Retinal pigment epithelial cell (primary cell): ENCODE results near the gene CLEC2L.
A peak's percentile ranks its signal among the peaks of the same experiment; 100 is the strongest.

Experiments
- DNase-seq: peaks from one replicate; pipeline ENCODE4 v3.0.0-alpha.2; 2010; ENCODE audit warnings: low read depth
- H3K4me3 ChIP-seq: 2 replicates; pipeline ENCODE4 v1.5.1; 2011; ENCODE audit warnings: mild to moderate bottlenecking, low read length, control low read depth, moderate library complexity
- TF ChIP-seq, protein P1 (sequence below): conservative IDR thresholded peaks from 2 replicates; pipeline ENCODE4 v1.5.1; 2011; ENCODE audit warnings: low read depth, low read length, control low read depth, inconsistent platforms

Gene CLEC2L

GRCh38 chr7:139526578-139527544 is 3.4 kb downstream of the CLEC2L start:
- no peak overlapping the region for H3K4me3 ChIP-seq
- TF ChIP-seq, protein P1, sequence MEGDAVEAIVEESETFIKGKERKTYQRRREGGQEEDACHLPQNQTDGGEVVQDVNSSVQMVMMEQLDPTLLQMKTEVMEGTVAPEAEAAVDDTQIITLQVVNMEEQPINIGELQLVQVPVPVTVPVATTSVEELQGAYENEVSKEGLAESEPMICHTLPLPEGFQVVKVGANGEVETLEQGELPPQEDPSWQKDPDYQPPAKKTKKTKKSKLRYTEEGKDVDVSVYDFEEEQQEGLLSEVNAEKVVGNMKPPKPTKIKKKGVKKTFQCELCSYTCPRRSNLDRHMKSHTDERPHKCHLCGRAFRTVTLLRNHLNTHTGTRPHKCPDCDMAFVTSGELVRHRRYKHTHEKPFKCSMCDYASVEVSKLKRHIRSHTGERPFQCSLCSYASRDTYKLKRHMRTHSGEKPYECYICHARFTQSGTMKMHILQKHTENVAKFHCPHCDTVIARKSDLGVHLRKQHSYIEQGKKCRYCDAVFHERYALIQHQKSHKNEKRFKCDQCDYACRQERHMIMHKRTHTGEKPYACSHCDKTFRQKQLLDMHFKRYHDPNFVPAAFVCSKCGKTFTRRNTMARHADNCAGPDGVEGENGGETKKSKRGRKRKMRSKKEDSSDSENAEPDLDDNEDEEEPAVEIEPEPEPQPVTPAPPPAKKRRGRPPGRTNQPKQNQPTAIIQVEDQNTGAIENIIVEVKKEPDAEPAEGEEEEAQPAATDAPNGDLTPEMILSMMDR, result no peak
- peak; percentile 93 for DNase-seq

DNA sequence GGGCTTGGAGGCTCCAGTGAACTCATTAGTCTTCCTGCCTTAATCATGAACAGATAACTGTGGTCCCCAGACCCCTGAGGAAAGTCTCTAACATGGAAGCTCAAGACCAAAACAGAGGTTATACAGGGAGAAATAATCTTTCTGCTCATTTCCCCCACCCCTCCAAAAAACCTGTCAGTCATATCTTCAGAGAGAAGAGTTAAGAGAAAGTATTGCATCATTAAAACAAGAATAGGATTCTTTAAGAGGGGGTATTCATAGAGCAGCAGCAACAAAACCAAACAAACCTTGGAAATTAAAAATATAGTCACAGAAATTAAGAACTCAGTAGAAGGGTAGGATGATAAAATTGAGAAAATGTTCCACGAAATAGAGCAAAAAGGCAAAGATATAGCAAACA is 7.6 kb downstream of the CLEC2L start:
- H3K4me3 ChIP-seq, result no peak overlapping the region
- TF ChIP-seq, protein P1, result no peak
- DNase-seq, result no peak

DNA sequence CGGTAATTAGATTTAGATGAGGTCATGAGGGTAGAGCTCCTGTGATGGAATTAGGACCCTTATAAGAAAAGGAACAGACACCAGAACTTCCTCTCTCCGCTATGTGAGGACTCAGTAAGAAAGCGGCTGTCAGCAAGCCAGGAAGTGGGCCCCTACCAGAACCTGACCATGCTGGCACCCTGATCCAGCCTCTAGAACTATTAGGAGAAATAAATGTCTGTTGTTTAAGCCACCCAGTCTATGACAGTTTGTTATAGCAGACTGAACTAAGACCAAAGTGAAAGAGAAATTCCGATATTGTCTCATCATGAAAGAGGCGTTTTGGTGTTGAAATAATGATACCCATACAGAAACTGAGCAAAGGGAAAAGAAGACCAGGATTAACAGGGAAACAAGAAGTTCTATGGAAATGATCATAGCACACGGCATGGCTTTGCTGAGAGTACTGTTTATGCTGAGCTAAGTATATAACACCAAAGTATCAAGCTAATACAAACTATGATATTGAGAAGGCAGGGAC is 9.2 kb downstream of the CLEC2L start:
- no peak for DNase-seq
- TF ChIP-seq, protein P1, result no peak
- H3K4me3 ChIP-seq, result no peak overlapping the region

DNA sequence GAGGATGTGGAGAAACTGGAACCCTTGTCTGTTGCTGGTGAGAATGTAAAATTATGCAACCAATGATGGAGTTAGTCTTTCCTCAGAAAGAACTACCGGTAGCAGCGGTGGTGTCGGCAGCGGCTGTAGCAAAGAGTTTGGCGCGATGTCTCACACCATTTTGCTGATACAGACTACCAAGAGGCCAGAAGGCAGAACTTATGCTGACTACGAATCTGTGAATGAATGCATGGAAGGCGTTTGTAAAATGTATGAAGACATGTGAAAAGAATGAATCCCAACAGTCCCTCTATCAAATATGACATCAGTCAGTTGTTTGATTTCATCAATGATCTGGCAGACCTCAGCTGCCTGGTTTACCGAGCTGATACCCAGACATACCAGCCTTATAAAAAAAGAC is 10.6 kb downstream of the CLEC2L start:
- TF ChIP-seq, protein P1, result no peak
- no peak overlapping the region for H3K4me3 ChIP-seq
- no peak for DNase-seq

DNA sequence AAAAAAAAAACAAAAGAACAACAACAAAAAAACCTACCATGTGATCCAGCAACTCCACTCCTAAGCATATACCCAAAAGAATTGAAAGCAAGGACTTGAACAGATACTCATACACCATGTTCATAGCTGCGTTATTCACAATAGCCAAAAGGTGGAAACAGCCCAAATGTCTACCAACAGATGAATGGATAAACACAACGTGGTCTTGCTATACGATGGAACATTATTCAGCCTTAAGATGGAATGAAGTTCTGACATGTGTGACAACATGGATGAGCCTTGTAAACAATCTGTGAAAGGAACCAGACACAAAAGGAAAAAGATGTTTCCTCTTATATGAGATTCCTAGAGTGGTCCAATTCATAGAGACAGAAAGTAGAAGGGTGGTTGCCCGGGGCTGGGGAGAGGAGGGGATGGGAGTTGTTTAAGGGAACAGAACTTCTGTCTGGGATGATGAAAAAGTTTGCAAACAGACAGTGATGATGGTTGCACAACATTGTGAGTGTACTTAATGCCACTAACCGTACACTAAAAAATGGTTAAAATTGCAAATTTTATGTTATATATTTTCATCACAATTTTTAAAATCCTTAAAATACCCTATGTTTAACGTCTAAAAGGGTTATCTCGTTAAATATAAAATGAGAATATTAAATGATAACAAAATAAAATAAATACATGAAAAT is 11.6 kb downstream of the CLEC2L start:
- no peak overlapping the region for H3K4me3 ChIP-seq
- TF ChIP-seq, protein P1, result no peak
- DNase-seq, result no peak

- DNase-seq, result no peak
- TF ChIP-seq, protein P1, result no peak
- no peak overlapping the region for H3K4me3 ChIP-seq
Measured at GRCh38 chr7:139536152-139536551, 12.7 kb downstream of the CLEC2L start.
